Right atrium auricular region (tissue), 2 donors: ENCODE data around the gene HEPACAM2. TPM values are rescaled to one million over a fixed set of nuclear protein-coding genes. Genes with fewer than 3 reads are reported as not detected.

ENCODE experiments used
- DNase-seq: peaks from one replicate; pipeline ENCODE4 v3.0.0-alpha.2; 2019; ENCODE audit warnings: low spot score
- H3K27ac ChIP-seq, 2 donors: fragments of 200-600 bp; sonication (generic); 1 replicate in 1 of 2; 2 replicates in 1 of 2; pipeline ENCODE4 v1.5.1; 2016 to 2019
- H3K27me3 ChIP-seq, 2 donors: fragments of 200-600 bp; sonication (generic); one replicate each; pipeline versions ENCODE4 v1.5.1 to v1.6.0; 2017 to 2019
- H3K36me3 ChIP-seq: fragments of 200-600 bp; sonication (generic); one replicate; pipeline ENCODE4 v1.5.1; 2016
- H3K4me1 ChIP-seq, 2 donors: fragments of 200-600 bp; sonication (generic); one replicate each; pipeline versions ENCODE4 v1.5.1 to v1.6.0; 2017 to 2019
- H3K4me3 ChIP-seq, 2 donors: fragments of 200-600 bp; sonication (generic); 1 replicate in 1 of 2; 2 replicates in 1 of 2; pipeline ENCODE4 v1.5.1; 2017 to 2019; ENCODE audit warnings: mild to moderate bottlenecking in 1 of 2, moderate library complexity in 1 of 2
- H3K9me3 ChIP-seq, 2 donors: fragments of 200-600 bp; sonication (generic); one replicate each; pipeline ENCODE4 v1.5.1; 2019
- total RNA-seq, 2 donors: library from RNA; depleted of rRNA; stranded (reverse); fragments of >200 nt; gene quantifications; one replicate each; pipeline ENCODE4 v1.1.0, GENCODE V29; 2016
- TF ChIP-seq, protein P1 (sequence below), 2 donors: fragments of 200-600 bp; sonication (generic); IDR thresholded peaks; one replicate each; pipeline ENCODE4 v1.5.1; 2019; ENCODE audit warnings: antibody characterized with exemption in 2 of 2

HEPACAM2 gene
- total RNA-seq, 2 donors from 2014 or later, result 0.22 TPM; not detected in 1

DNA sequence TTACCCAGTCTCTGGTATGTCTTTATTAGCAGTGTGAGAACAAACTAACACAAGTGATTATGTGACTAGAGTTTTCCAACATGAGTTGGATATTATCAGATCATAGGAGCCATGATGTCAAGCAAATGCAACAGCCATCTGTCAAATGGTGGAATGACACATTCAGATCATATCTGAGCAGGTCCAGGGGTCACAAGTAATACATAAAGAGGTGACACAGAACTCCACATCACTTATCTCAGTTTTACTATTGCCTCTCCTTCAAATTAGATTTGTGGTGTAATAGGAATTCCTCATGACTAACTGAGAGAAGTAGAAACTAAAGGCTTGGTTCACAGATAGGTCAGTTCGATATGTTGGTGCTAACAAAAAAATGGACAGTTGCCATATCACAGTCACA, 65.9 kb downstream of the HEPACAM2 start:
- no peaks in the 10 kb centered on the region for H3K4me1 ChIP-seq
- TF ChIP-seq, protein P1, sequence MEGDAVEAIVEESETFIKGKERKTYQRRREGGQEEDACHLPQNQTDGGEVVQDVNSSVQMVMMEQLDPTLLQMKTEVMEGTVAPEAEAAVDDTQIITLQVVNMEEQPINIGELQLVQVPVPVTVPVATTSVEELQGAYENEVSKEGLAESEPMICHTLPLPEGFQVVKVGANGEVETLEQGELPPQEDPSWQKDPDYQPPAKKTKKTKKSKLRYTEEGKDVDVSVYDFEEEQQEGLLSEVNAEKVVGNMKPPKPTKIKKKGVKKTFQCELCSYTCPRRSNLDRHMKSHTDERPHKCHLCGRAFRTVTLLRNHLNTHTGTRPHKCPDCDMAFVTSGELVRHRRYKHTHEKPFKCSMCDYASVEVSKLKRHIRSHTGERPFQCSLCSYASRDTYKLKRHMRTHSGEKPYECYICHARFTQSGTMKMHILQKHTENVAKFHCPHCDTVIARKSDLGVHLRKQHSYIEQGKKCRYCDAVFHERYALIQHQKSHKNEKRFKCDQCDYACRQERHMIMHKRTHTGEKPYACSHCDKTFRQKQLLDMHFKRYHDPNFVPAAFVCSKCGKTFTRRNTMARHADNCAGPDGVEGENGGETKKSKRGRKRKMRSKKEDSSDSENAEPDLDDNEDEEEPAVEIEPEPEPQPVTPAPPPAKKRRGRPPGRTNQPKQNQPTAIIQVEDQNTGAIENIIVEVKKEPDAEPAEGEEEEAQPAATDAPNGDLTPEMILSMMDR (IDR thresholded peaks at IDR 0.05), result no peak
- H3K27ac ChIP-seq, result no peak overlapping the region
- H3K9me3 ChIP-seq, result no peaks in the 10 kb centered on the region
- no peaks in the 10 kb centered on the region for H3K36me3 ChIP-seq
- no peaks in the 10 kb centered on the region for H3K27me3 ChIP-seq
- no peak overlapping the region for H3K4me3 ChIP-seq
- no peak for DNase-seq

DNA sequence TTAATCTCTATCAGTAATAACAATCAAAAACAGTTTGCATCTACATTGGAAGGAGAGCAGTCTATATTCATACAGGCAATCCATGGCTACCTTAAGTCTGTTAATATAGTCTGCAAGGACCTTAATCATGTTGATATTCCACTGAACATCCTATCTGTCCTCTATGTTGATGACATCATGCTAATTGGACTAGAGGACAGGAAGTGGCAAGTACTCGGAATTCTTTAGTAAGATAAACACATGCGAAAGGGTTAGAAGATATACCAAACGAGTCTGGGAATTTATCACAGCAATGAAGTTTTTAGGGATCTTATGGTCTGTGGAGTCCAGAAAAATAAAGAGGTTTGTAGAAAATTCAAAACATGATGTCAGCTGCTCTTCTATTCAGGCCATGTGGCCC, 66.8 kb downstream of the HEPACAM2 start:
- no peaks in the 10 kb centered on the region for H3K4me1 ChIP-seq
- H3K27ac ChIP-seq, result no peak overlapping the region
- TF ChIP-seq, protein P1 (IDR thresholded peaks at IDR 0.05), result no peak
- no peak overlapping the region for H3K4me3 ChIP-seq
- H3K36me3 ChIP-seq, result no peaks in the 10 kb centered on the region
- H3K27me3 ChIP-seq, result no peaks in the 10 kb centered on the region
- no peak for DNase-seq
- H3K9me3 ChIP-seq, result no peaks in the 10 kb centered on the region

DNA sequence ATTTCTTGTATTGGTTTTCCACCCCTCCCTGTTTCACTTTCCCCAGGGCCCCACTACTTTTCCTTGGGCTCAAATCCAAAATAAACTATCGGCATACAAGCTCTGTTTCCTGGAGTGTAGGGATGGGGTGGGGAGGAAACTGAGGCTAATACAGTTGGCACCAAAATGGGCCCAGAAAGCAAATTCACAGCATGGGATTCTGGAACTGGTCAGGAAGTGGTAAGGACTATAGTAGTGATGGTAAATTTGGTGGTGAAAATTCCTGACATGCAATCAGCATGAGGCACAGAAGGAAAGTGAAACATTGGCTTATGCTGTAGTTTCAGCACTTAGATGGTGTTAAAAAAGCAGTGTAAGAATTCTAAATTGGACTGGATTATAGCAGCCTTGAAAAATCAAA, 69.4 kb downstream of the HEPACAM2 start:
- no peaks in the 10 kb centered on the region for H3K4me1 ChIP-seq

DNA sequence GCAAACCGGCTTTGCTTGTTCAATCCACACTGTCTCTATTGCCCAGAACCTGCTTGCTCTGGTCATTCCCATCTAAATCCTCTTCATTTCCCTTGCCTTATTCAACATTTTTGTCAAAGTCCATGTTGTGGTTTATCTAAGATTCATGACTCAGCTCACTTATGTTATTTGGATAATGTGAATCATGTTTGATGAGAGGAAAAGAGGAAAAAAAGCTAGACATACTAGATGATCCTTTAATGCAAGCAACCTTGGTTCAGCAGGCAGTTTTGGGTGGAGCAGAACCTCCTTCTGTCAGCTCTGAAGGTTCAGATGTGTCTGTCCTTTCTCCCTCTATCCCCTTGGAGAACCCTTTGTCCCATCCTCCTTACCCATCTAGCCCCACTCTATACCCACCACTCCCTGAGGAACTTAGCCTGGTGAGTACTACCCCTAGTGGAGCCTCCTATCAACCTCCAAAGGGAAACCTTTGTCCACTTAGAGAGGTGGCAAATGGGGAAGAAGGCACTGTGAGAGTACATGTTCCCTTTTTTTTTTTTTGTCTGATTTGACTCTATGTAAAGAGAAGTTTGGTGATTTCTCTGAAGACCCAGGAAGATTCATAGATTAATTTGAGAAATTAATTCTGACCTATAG, 76.0 kb downstream of the HEPACAM2 start:
- H3K4me1 ChIP-seq, result peaks cover 0 to 22% of the 10 kb centered on the region in 2 donors

More for the DNA sequence above, 69.4 kb downstream of the HEPACAM2 start:
- Histone ChIP-seq H3K27me3 (no peaks in the 10 kb centered on the region), H3K9me3 (no peaks in the 10 kb centered on the region), H3K27ac (no peak overlapping the region), H3K36me3 (no peaks in the 10 kb centered on the region), H3K4me3 (no peak overlapping the region)
- DNase-seq, result no peak
- TF ChIP-seq, protein P1 (IDR thresholded peaks at IDR 0.05), result no peak

DNA sequence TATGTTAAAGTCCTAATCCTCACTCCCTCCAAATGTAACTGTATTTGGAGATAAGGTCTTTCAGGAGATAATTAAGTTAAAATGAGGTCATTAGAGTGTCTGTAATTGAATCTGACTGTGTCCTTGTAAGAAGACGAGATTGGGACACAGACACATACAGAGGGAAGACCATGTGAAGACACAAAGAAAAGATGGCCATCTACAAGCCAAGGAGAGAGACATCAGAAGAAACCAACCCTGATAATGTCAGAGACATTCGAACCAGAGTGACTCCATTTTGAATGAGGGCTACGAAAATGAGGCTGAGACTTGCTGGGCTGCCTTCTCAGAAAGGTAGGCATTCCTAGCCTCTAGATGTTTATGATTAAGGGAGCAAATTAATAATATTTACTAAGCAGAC, 77.5 kb downstream of the HEPACAM2 start:
- Histone ChIP-seq H3K36me3 (peaks cover under 1% of the 10 kb centered on the region), H3K27me3 (no peaks in the 10 kb centered on the region), H3K9me3 (no peaks in the 10 kb centered on the region), H3K4me1 (peaks cover 0 to 22% of the 10 kb centered on the region in 2 donors), H3K4me3 (no peak overlapping the region), H3K27ac (peak overlapping the region in 1 of 2 donors; percentile 59)
- TF ChIP-seq, protein P1 (IDR thresholded peaks at IDR 0.05), result no peak
- DNase-seq, result no peak

More for the DNA sequence above, 76.0 kb downstream of the HEPACAM2 start:
- no peak for DNase-seq
- TF ChIP-seq, protein P1 (IDR thresholded peaks at IDR 0.05), result no peak
- Histone ChIP-seq H3K27ac (no peak overlapping the region), H3K9me3 (no peaks in the 10 kb centered on the region), H3K4me3 (no peak overlapping the region), H3K36me3 (no peaks in the 10 kb centered on the region), H3K27me3 (no peaks in the 10 kb centered on the region)

DNA sequence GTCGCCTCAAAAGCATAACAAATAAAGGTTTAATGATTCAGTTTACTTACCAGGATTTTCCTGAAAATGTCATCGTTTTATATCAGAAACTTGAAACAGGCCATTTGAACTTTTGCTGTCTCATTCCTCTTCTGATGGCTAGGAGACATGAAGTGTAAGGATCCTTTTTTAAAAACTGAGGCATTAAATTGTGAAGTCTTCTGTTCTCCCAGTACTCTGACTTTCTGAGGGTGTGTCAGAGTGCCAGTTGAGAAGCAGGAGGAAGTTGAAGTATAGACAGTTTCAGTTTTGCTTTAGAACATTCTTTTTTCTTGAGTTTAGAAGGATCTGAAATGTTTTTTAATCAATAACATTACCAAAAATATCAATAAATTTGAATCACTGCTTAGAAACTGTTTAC, 78.1 kb downstream of the HEPACAM2 start, which contains the start of gene SAMD9L:
TSS of gene SAMD9L (minus strand) at position 242 of the 400 bp plus-strand sequence. CDS start 12,414 bp downstream, outside the sequence.
- DNase-seq, result no peak
- no peaks in the 10 kb centered on the region for H3K9me3 ChIP-seq
- H3K27me3 ChIP-seq, result no peaks in the 10 kb centered on the region
- TF ChIP-seq, protein P1 (IDR thresholded peaks at IDR 0.05), result no peak
- H3K27ac ChIP-seq, result peak within 1 kb of the TSS; percentile 46 to 59
- H3K4me1 ChIP-seq, result peaks cover 0 to 22% of the 10 kb centered on the region in 2 donors
- H3K36me3 ChIP-seq, result peaks cover 6% of the 10 kb centered on the region
- peak within 1 kb of the TSS; percentile 40 to 42 for H3K4me3 ChIP-seq
